GM12873 (cell line): Measurements from ENCODE around the gene CRYGD.

Experiments used
- TF ChIP-seq, protein P1 (sequence below): IDR thresholded peaks from 2 replicates; pipeline ENCODE4 v1.5.1; 2012; ENCODE audit warnings: low read depth, mild to moderate bottlenecking, moderate library complexity, low read length, control low read depth; ENCODE audit not compliant: insufficient read depth; ENCODE audit errors: missing control alignments

Gene CRYGD

DNA sequence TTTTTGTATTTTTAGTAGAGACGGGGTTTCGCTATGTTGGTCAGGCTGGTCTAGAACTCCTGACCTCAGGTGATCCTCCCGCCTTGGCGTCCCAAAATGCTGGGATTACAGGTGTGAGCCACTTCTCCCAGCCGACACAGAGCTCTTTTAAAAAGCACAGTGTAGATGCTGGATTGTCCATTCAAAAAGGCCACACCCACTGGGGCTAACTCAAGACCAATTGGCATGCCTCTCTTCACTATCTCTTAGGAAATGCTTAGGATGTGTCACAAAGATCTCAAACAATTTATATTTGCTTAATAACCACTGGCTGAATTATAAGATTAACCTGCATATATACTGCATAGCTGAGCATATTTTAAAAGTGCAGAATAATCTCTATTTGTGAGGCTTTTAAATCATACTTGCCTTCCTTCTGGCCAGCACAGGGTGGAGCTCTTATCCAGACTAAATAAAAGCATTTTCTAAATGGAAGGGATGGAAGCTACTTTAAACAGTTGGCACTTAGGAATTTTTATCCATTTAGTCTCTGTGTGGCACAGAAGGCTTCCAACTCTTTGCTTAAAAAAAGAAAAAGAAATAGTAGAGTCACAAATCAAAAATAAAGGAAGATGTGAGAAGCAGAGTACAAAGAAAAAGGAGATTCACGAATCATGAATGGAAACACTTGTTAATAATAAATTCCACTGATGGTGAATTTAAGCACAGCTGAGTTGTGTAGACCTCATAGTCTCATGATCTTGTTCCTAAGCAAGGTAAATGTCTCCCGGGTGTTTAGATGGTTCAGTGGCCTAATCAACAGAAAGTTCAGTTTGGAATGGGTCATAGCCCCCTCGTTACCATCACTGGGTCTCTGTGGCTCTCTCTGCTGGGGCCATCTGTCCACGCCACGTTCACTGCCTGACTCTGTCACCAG, 22.4 kb downstream of the CRYGD start:
- TF ChIP-seq, protein P1, sequence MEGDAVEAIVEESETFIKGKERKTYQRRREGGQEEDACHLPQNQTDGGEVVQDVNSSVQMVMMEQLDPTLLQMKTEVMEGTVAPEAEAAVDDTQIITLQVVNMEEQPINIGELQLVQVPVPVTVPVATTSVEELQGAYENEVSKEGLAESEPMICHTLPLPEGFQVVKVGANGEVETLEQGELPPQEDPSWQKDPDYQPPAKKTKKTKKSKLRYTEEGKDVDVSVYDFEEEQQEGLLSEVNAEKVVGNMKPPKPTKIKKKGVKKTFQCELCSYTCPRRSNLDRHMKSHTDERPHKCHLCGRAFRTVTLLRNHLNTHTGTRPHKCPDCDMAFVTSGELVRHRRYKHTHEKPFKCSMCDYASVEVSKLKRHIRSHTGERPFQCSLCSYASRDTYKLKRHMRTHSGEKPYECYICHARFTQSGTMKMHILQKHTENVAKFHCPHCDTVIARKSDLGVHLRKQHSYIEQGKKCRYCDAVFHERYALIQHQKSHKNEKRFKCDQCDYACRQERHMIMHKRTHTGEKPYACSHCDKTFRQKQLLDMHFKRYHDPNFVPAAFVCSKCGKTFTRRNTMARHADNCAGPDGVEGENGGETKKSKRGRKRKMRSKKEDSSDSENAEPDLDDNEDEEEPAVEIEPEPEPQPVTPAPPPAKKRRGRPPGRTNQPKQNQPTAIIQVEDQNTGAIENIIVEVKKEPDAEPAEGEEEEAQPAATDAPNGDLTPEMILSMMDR: no peak

DNA sequence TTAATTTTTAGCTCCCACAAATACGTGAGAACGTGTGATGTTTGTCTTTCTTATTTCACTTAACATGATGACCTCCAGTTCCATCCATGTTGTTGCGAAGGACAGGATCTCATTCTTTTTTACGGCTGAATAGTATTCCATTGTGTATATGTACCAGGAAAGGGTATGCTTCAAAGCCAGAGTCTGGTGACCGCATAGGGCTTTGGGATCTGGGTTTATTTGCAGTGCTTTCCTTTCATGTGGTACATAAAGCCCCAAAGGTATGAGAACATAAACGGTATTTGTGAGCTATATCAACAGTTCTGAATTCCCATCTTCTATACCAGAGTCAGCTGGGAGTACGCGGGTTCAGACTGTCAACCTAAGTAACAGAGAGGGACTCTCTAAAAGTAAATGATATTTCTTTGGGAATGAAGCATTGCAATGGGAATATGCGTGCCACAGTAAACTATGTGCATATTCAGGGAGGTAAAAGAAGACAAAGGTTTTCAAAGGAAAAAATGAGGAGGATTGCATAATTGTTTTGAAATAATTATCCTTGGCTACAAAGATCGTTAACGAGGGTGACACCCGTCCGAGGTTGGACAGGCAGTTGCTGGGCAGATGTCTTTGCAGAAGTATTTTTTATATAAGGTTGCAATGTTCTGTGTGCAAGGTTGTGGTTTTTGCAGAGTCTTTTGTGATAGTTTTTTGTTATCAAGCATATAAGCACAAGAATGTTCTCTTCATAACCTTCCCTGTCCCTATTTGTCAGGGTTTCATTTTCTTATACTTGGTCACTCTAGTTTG, 24.4 kb downstream of the CRYGD start:
- TF ChIP-seq, protein P1: no peak

DNA sequence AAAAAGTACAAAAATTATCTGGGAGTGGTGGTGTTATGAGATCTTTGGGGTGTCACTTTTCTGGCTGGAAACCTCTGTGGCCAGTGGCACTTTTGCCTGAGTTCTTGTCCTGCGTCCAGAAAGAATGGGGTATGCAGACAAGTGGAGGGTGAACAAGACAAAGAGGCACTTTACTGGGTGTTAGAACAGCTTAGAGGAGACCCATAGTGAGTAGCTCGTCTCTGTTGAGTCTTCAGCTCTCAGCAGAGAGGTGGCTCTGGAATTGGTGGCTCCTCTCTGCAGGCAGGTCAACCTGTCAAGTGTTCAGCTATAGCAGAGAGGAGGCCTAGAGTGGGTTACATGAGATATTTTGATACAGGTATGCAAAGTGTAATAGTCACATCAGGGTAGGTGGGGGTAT, 26.1 kb downstream of the CRYGD start:
- TF ChIP-seq, protein P1: no peak

DNA sequence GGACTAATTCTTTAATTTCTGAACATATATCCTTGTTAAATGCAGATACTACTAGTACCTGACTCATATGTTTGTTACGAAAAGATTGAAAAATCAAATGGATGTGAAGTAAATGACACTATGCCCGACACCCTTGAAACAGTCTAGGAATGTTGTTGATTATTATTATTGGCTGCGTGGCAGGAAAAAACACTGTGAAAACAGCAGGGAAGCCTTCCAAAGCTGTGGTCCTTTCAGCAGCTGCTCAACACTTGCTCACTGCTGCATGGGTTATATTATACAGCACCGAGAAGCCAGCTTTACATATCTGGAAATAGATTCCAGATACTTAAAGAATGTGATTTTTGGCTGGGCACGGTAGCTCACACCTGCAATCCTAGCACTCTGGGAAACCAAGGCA, 26.5 kb downstream of the CRYGD start:
- TF ChIP-seq, protein P1: no peak

DNA sequence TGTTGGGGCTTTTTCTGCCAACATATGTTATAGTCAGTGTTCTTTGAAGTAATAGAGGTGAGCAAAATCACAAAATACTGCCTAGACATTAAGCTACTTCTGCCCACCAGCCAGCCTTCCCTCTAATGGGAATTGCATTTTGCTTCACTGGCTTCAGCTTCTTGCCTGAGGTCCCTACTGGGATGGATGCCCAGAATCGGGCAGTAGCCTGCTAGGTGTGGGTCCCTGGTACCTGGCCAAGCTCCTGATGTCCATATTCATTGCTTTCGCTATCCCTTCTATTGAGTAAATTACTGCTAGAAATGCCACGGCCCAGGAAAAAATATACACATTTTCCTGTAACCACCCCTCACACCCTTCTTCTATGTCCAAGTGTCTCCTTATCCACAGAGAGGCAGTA, 27.0 kb downstream of the CRYGD start:
- TF ChIP-seq, protein P1: no peak

DNA sequence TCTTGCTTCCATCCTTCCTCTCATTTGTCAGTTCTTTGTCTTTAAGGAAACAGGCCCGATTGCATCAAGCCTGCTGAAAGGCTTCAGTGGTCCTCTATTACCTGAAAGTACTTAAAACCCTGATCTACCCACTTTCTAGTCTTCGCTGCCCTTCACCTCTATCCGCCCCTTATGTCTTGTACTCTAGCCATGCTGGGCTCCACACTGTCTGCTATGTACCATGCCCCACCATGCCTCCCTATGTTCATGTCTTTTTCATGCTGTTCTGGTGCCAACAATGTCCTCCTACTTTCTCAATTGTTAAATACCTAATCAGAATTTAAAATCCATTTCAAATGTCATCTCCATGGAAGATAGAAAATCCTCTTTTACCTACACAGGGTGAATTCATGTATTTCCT, 28.2 kb downstream of the CRYGD start:
- TF ChIP-seq, protein P1: no peak

DNA sequence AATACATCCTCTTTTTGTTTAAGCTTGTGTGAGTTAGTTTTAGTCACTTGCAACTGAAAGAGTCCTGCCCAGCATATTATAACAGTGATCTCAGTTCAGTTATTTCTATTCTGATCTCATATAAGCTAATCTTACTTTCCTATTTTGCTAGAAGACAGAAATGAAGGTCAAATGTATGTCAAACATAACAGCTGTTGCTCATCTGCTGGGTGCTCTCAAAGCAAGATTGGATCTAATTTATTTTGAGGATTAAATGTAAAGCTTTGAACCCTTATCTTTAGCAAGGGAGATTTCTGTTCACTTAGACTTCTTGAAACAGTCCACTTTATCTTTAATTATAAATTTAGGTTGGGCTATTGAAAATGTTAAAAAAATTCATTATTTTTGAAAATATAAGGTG, 31.2 kb downstream of the CRYGD start:
- TF ChIP-seq, protein P1: no peak
